Measurements from ENCODE around the gene FAM174C. TPM values are rescaled to one million over a fixed set of nuclear protein-coding genes. Genes with fewer than 3 reads are reported as not detected.

Gene FAM174C
- total RNA-seq, 2 donors from 2014 or later = 41.8 to 114 TPM

DNA sequence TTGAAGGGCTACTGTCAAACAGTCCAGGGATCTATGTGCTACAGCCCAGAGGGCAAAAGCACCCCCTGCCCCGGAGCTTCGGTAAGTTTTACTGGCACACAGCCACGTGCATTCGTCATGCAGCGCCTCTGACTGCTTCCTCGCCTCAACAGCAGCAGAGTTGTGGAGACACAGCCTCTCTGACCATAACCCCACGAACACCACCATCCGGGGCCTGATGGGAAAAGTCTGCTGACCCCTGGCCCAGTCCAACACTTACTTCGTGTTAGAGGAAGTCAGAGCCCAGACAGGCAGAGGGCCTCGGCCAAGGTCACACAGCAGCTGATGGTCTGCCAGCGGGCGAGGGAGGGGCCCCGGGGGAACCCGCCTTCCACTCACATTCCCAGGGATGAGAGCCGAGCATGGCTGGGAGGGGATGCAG, 42.7 kb upstream of the FAM174C start:
- no peaks in the 10 kb centered on the region for H3K9me3 ChIP-seq
- peaks cover 37% of the 10 kb centered on the region for H3K27me3 ChIP-seq
- TF ChIP-seq, protein P1, sequence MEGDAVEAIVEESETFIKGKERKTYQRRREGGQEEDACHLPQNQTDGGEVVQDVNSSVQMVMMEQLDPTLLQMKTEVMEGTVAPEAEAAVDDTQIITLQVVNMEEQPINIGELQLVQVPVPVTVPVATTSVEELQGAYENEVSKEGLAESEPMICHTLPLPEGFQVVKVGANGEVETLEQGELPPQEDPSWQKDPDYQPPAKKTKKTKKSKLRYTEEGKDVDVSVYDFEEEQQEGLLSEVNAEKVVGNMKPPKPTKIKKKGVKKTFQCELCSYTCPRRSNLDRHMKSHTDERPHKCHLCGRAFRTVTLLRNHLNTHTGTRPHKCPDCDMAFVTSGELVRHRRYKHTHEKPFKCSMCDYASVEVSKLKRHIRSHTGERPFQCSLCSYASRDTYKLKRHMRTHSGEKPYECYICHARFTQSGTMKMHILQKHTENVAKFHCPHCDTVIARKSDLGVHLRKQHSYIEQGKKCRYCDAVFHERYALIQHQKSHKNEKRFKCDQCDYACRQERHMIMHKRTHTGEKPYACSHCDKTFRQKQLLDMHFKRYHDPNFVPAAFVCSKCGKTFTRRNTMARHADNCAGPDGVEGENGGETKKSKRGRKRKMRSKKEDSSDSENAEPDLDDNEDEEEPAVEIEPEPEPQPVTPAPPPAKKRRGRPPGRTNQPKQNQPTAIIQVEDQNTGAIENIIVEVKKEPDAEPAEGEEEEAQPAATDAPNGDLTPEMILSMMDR (IDR thresholded peaks at IDR 0.05) = no peak
- H3K36me3 ChIP-seq = no peaks in the 10 kb centered on the region
- H3K27ac ChIP-seq = no peak overlapping the region
- intact Hi-C loops (cut with DNase I) = no loop called here
- no peak for DNase-seq
- H3K4me3 ChIP-seq = no peak overlapping the region
- no peak overlapping the region for H3K9ac ChIP-seq (ENCODE audit: low read depth in 2 of 2, low read length in 2 of 2)
- H3K4me1 ChIP-seq = peaks cover 17% of the 10 kb centered on the region

DNA sequence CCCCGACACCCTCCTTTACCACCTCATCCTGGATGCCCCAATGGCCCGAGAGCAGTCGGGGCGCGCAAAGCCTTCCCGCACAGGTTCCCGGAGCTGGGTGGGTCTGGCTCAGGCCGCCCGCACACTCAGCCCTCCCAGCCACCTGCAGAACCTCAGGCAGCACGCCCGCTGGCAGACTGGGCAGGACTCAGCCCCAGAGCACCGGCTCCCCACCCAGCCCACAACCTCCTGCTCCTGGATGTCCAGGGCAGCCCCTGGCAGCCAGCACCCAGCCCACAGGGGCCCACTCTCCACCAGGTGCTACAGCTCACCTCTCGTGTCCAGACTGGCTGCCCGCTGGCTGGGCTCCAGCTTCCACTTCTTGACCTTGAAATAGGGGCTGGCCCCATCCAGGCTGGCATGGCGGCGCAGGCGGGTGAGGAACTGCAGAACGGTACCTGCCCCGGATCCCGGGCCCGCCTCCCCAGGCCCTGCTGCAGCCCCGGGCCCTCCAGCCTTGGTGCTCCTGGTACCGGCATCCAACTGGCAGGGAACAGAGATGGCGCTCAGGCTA, 42.1 kb upstream of the FAM174C start:
- no peak overlapping the region for H3K4me3 ChIP-seq
- DNase-seq = peak; percentile 42
- no peak overlapping the region for H3K27ac ChIP-seq
- H3K9me3 ChIP-seq = no peaks in the 10 kb centered on the region
- peaks cover 17% of the 10 kb centered on the region for H3K4me1 ChIP-seq
- H3K36me3 ChIP-seq = no peaks in the 10 kb centered on the region
- H3K9ac ChIP-seq (ENCODE audit: low read depth in 2 of 2, low read length in 2 of 2) = peak overlapping the region in 1 of 2 donors; percentile 19
- intact Hi-C loops (cut with DNase I) = no loop called here
- H3K27me3 ChIP-seq = peaks cover 37% of the 10 kb centered on the region
- TF ChIP-seq, protein P1 (IDR thresholded peaks at IDR 0.05) = no peak

DNA sequence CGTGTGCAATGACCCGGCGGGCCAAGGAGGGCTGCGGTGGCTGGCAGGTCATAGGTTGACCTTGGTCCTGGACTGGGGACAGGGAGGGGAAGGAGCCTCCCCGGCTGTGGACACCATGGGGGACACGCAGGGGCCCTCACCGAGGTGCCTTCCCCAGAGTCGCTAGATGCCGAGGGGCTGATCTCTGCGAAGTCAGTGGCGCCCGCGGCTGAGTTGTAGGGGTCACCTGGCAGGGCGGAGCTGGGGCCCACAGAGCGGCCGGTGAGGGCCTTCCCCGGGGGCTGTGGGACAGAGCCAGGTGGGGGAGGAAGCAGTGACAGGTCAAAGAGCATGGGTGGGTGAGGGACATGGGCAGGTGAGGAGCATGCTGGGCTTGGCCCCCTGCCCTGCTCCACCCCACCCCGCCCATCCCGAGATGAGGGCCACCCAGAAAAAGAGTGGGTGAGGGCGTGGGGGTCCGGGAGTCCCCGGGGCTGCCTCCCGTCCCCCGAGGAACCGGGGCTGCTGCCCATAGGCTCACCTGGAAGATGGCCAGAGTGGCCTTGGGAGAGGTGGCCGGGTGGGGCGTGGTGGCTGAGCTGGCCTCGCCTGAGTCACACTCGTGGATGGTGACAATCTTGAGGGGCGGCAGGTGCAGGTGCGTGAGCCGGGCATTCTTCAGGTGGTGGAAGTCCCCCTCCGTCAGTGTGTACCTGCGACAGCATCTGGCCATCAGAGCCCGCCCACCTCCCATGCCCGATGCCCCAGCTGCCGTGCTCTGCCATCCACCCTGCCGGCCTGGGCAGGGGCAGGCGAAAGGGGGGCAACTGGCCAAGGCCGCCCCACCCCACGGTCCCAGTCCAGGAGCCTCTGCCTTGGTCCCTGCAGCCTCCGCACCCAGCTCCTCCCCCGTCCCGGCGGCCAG, 41.0 kb upstream of the FAM174C start:
- Histone ChIP-seq H3K27me3 (peaks cover 37% of the 10 kb centered on the region), H3K27ac (no peak overlapping the region), H3K36me3 (no peaks in the 10 kb centered on the region), H3K9ac (ENCODE audit: low read depth in 2 of 2, low read length in 2 of 2) (no peak overlapping the region), H3K4me3 (no peak overlapping the region), H3K4me1 (peaks cover 17% of the 10 kb centered on the region), H3K9me3 (no peaks in the 10 kb centered on the region)
- TF ChIP-seq, protein P1 (IDR thresholded peaks at IDR 0.05) = no peak
- no peak for DNase-seq
- intact Hi-C loops (cut with DNase I) = no loop called here

DNA sequence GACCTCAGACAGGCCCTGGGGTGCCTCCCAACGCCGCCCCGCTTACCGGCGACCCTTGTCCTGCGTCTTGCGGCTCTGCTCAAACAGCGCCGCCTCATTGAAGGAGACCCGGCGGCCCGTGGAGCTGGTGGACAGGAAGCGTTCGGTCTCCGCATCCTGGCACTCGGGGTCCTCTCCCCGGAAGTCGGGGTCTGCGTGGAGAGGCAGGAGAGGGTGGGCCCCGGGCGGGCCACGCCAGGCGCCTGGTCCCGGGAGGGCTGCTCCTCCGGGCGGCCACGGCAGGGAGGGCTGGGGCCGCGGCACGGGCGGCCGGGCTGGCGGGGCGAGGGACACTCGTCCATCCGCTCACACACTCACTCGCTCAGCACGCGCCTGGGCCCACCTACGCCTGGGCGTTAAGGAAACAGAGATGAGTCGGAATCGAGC, 40.4 kb upstream of the FAM174C start:
- H3K27me3 ChIP-seq = peaks cover 37% of the 10 kb centered on the region
- no peaks in the 10 kb centered on the region for H3K9me3 ChIP-seq
- intact Hi-C loops (cut with DNase I) = no loop called here
- no peaks in the 10 kb centered on the region for H3K36me3 ChIP-seq
- peaks cover 17% of the 10 kb centered on the region for H3K4me1 ChIP-seq
- no peak overlapping the region for H3K9ac ChIP-seq (ENCODE audit: low read depth in 2 of 2, low read length in 2 of 2)
- TF ChIP-seq, protein P1 (IDR thresholded peaks at IDR 0.05) = no peak
- DNase-seq = no peak
- no peak overlapping the region for H3K4me3 ChIP-seq
- H3K27ac ChIP-seq = no peak overlapping the region

DNA sequence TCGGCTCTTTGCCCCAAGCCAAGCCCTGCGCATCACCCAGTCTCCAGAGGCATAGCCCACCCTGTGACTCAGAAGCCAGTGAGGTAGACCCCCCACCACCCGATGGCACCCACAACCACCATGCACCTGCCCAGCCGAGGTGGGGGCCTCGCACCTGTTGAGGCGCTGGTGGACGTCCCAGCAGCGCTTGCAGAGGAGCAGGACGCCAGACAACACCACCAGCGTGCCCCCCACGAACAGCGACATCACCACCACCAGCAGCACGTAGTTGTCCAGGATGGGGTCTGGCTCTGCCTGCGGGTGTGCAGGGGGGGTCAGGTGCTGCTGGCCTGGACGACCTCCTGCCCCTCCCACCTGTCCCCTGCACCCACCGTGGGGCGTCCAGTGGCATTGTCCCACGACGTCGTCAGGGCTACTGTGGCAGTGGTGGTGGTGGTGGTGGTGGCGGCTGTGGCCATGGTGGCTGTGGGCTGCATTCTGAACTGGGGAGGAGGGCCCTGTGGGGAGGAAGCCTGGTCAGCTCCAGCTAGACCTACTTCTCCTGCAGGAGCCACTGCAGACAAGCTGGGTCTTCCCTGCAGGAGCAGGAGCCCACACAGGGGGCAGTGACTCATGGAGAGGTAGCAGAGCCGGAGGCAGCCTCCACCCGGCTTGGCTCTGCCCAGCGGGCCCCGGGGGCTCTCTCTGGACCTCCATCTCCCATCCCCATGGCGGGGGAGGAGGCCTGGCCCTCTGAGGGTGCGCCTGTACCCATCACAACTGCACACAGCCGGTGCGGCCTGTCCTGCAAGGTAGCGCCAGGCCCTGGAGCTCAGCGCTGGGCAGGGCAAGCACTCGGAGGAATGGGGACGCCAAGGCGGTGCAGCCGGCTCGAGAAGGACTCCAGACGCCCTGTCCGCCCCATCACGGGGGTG, 39.4 kb upstream of the FAM174C start:
- Histone ChIP-seq H3K4me3 (no peak overlapping the region), H3K27me3 (peaks cover 37% of the 10 kb centered on the region), H3K27ac (no peak overlapping the region), H3K9me3 (no peaks in the 10 kb centered on the region), H3K36me3 (no peaks in the 10 kb centered on the region), H3K4me1 (peaks cover 20% of the 10 kb centered on the region), H3K9ac (ENCODE audit: low read depth in 2 of 2, low read length in 2 of 2) (peak overlapping the region in 1 of 2 donors; percentile 39)
- no peak for DNase-seq
- TF ChIP-seq, protein P1 (IDR thresholded peaks at IDR 0.05) = no peak
- intact Hi-C loops (cut with DNase I) = no loop called here

All from colonic mucosa (tissue), 4 donors.